ENCODE data around the gene TNK2.

TNK2 gene

GRCh38 chr3:195884691-195885035 lies 23.7 kb downstream of the TNK2 start:
- H3K27ac ChIP-seq (ENCODE audit: insufficient read depth, low read depth, low read length, poor library complexity, severe bottlenecking): no peak overlapping the region
- H3K27me3 ChIP-seq (ENCODE audit: control insufficient read depth, insufficient read depth, low read length, poor library complexity, severe bottlenecking): no peaks in the 10 kb centered on the region
- H3K9me3 ChIP-seq (ENCODE audit: control insufficient read depth, low read length): no peaks in the 10 kb centered on the region
- no peaks in the 10 kb centered on the region for H3K36me3 ChIP-seq (ENCODE audit: control insufficient read depth, insufficient read depth, low read length)
- WGBS, 2 experiments: 94 to 97% methylated on average over 14 of the region's 14 CpGs
- H3K4me3 ChIP-seq (ENCODE audit: insufficient read depth, low read depth, low read length): no peak overlapping the region
- peaks cover 24% of the 10 kb centered on the region for H3K4me1 ChIP-seq (ENCODE audit: control insufficient read depth, insufficient read depth, low read length)

DNA sequence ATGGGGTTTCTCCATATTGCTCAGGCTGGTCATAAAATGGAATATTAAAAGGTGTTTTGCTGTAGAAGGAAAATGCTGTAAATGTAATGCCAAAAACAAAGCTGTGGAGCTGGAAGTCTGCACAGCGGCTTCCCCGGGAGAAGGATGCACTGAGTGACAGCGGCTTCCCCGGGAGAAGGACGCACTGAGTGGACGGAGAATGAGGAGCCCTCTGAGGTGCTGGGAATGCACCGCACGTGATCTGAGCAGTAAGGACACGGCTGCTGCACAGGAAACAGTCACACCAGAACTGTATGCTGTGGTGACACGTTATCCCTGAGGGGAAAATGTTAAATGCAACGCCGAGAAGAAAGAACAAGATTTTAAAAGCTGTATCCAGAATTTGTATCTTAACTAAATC lies 24.6 kb downstream of the TNK2 start:
- peaks cover 15% of the 10 kb centered on the region for H3K4me1 ChIP-seq (ENCODE audit: control insufficient read depth, insufficient read depth, low read length)
- H3K9me3 ChIP-seq (ENCODE audit: control insufficient read depth, low read length): no peaks in the 10 kb centered on the region
- no peak overlapping the region for H3K4me3 ChIP-seq (ENCODE audit: insufficient read depth, low read depth, low read length)
- no peaks in the 10 kb centered on the region for H3K27me3 ChIP-seq (ENCODE audit: control insufficient read depth, insufficient read depth, low read length, poor library complexity, severe bottlenecking)
- H3K36me3 ChIP-seq (ENCODE audit: control insufficient read depth, insufficient read depth, low read length): no peaks in the 10 kb centered on the region
- no peak overlapping the region for H3K27ac ChIP-seq (ENCODE audit: insufficient read depth, low read depth, low read length, poor library complexity, severe bottlenecking)
- 94 to 95% methylated on average over 12 of the region's 12 CpGs for WGBS, 2 experiments

DNA sequence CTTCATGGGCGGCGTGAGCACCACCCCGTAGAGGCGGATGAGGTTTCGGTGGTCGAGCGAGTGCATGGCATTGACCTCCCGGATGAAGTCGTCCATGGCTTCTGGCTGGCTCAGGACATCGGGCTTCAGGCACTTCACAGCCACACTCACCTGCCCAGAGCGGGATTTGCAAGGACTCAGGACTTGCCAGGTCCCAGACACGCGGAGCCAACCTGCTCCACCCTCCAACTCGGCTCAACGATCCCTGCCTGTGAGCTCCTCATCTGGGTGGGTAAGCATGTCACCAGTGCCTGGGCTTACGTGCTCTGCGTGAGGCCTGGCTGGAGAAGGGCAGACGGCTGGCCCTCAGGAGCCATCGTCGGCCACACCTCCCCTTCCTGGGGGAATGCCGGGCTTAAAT lies 25.2 kb downstream of the TNK2 start:
- 95 to 96% methylated on average over 20 to 21 of the region's 21 CpGs for WGBS, 2 experiments
- H3K4me1 ChIP-seq (ENCODE audit: control insufficient read depth, insufficient read depth, low read length): peaks cover 9% of the 10 kb centered on the region
- H3K27ac ChIP-seq (ENCODE audit: insufficient read depth, low read depth, low read length, poor library complexity, severe bottlenecking): no peak overlapping the region
- no peaks in the 10 kb centered on the region for H3K27me3 ChIP-seq (ENCODE audit: control insufficient read depth, insufficient read depth, low read length, poor library complexity, severe bottlenecking)
- H3K36me3 ChIP-seq (ENCODE audit: control insufficient read depth, insufficient read depth, low read length): no peaks in the 10 kb centered on the region
- H3K9me3 ChIP-seq (ENCODE audit: control insufficient read depth, low read length): no peaks in the 10 kb centered on the region
- H3K4me3 ChIP-seq (ENCODE audit: insufficient read depth, low read depth, low read length): no peak overlapping the region

DNA sequence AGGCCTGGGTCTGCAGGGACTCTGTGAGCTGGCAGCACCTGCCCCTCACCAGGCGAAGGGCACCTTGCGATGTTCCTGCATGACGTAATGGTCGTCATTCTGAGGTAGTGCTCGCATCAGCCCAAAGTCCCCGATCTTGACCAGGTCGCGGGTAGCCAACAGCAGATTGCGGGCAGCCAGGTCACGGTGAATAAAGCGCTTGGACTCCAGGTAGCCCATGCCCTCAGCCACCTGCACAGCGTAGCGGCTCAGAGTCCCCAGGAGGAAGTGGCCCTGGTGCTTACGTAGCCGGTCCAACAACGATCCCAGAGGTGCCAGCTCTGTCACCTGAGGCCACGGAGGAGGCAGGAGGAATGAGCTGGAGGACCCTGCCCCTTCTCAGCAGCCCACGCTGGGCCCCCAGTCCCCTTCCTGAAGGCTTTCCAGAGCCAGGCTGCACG lies 26.3 kb downstream of the TNK2 start:
- 96 to 97% methylated on average over 19 of the region's 19 CpGs for WGBS, 2 experiments
- Histone ChIP-seq H3K27ac (ENCODE audit: insufficient read depth, low read depth, low read length, poor library complexity, severe bottlenecking) (no peak overlapping the region), H3K4me1 (ENCODE audit: control insufficient read depth, insufficient read depth, low read length) (peaks cover 9% of the 10 kb centered on the region), H3K27me3 (ENCODE audit: control insufficient read depth, insufficient read depth, low read length, poor library complexity, severe bottlenecking) (no peaks in the 10 kb centered on the region), H3K9me3 (ENCODE audit: control insufficient read depth, low read length) (no peaks in the 10 kb centered on the region), H3K36me3 (ENCODE audit: control insufficient read depth, insufficient read depth, low read length) (no peaks in the 10 kb centered on the region), H3K4me3 (ENCODE audit: insufficient read depth, low read depth, low read length) (no peak overlapping the region)

DNA sequence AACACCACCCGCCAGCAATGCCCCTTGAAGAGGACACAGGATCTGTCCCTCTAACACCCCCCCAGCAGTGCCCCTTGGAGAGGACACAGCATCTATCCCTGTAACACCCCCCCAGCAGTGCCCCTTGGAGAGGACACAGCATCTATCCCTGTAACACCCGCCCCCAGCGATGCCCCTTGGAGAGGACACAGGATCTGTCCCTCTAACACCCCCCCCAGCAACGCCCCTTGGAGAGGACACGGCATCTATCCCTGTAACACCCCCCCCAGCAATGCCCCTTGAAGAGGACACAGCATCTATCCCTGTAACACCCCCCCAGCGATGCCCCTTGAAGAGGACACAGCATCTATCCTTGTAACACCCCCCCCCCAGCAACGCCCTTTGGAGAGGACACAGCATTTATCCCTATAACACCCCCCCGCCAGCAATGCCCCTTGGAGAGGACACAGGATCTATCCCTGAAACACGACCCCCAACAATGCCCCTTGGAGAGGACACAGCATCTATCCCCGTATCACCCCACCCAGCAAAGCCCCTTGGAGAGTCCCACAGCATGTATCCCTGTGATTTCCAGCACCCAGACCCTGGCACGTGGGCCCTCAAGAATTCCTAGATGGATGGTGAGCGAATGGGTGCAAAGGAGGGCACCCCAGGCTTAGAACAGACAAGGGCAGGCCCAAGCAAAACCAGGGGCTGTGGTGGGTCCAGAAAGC lies 26.9 kb downstream of the TNK2 start:
- Histone ChIP-seq H3K36me3 (ENCODE audit: control insufficient read depth, insufficient read depth, low read length) (no peaks in the 10 kb centered on the region), H3K4me3 (ENCODE audit: insufficient read depth, low read depth, low read length) (no peak overlapping the region)

DNA sequence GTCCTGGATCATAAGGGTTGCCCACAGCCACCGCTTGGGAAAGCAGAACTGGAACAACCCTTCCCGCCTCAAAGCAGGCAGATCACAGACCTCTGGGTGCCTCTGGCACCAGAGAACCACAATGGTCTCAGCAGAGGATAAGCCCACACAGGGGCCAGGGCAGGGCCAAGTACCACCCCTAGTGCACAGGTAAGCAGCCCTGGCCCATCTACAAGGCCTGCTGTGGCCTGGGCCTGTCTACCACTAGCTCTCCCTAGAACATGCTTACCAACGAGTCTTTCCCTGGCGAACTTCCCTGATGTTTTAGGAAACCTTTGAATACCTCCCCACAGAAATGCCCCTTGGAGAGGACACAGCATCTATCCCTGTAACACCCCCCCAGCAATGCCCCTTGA lies 28.3 kb downstream of the TNK2 start:
- H3K4me3 ChIP-seq (ENCODE audit: insufficient read depth, low read depth, low read length): no peak overlapping the region
- no peaks in the 10 kb centered on the region for H3K4me1 ChIP-seq (ENCODE audit: control insufficient read depth, insufficient read depth, low read length)
- H3K36me3 ChIP-seq (ENCODE audit: control insufficient read depth, insufficient read depth, low read length): no peaks in the 10 kb centered on the region
- no peak overlapping the region for H3K27ac ChIP-seq (ENCODE audit: insufficient read depth, low read depth, low read length, poor library complexity, severe bottlenecking)
- no peaks in the 10 kb centered on the region for H3K9me3 ChIP-seq (ENCODE audit: control insufficient read depth, low read length)
- WGBS, 2 experiments: 95% methylated on average over 4 of the region's 4 CpGs
- H3K27me3 ChIP-seq (ENCODE audit: control insufficient read depth, insufficient read depth, low read length, poor library complexity, severe bottlenecking): no peaks in the 10 kb centered on the region

More for the DNA sequence above, 26.9 kb downstream of the TNK2 start:
- WGBS, 2 experiments: 89 to 93% methylated on average over 8 to 11 of the region's 12 CpGs
- Histone ChIP-seq H3K4me1 (ENCODE audit: control insufficient read depth, insufficient read depth, low read length) (peaks cover 6% of the 10 kb centered on the region), H3K27ac (ENCODE audit: insufficient read depth, low read depth, low read length, poor library complexity, severe bottlenecking) (no peak overlapping the region), H3K9me3 (ENCODE audit: control insufficient read depth, low read length) (no peaks in the 10 kb centered on the region), H3K27me3 (ENCODE audit: control insufficient read depth, insufficient read depth, low read length, poor library complexity, severe bottlenecking) (no peaks in the 10 kb centered on the region)

GRCh38 chr3:195879416-195880036 lies 28.8 kb downstream of the TNK2 start:
- no peak overlapping the region for H3K27ac ChIP-seq (ENCODE audit: insufficient read depth, low read depth, low read length, poor library complexity, severe bottlenecking)
- no peaks in the 10 kb centered on the region for H3K36me3 ChIP-seq (ENCODE audit: control insufficient read depth, insufficient read depth, low read length)
- H3K27me3 ChIP-seq (ENCODE audit: control insufficient read depth, insufficient read depth, low read length, poor library complexity, severe bottlenecking): no peaks in the 10 kb centered on the region
- no peak overlapping the region for H3K4me3 ChIP-seq (ENCODE audit: insufficient read depth, low read depth, low read length)
- no peaks in the 10 kb centered on the region for H3K4me1 ChIP-seq (ENCODE audit: control insufficient read depth, insufficient read depth, low read length)
- WGBS, 2 experiments: 87 to 89% methylated on average over 16 of the region's 16 CpGs
- no peaks in the 10 kb centered on the region for H3K9me3 ChIP-seq (ENCODE audit: control insufficient read depth, low read length)

GRCh38 chr3:195878424-195879274 lies 29.7 kb downstream of the TNK2 start:
- H3K4me3 ChIP-seq (ENCODE audit: insufficient read depth, low read depth, low read length): no peak overlapping the region
- H3K4me1 ChIP-seq (ENCODE audit: control insufficient read depth, insufficient read depth, low read length): no peaks in the 10 kb centered on the region
- no peak overlapping the region for H3K27ac ChIP-seq (ENCODE audit: insufficient read depth, low read depth, low read length, poor library complexity, severe bottlenecking)
- H3K36me3 ChIP-seq (ENCODE audit: control insufficient read depth, insufficient read depth, low read length): no peaks in the 10 kb centered on the region
- H3K27me3 ChIP-seq (ENCODE audit: control insufficient read depth, insufficient read depth, low read length, poor library complexity, severe bottlenecking): no peaks in the 10 kb centered on the region
- no peaks in the 10 kb centered on the region for H3K9me3 ChIP-seq (ENCODE audit: control insufficient read depth, low read length)
- WGBS, 2 experiments: 93% methylated on average over 30 of the region's 30 CpGs

- Histone ChIP-seq H3K4me1 (ENCODE audit: control insufficient read depth, insufficient read depth, low read length) (no peaks in the 10 kb centered on the region), H3K4me3 (ENCODE audit: insufficient read depth, low read depth, low read length) (no peak overlapping the region), H3K36me3 (ENCODE audit: control insufficient read depth, insufficient read depth, low read length) (no peaks in the 10 kb centered on the region), H3K27ac (ENCODE audit: insufficient read depth, low read depth, low read length, poor library complexity, severe bottlenecking) (no peak overlapping the region), H3K27me3 (ENCODE audit: control insufficient read depth, insufficient read depth, low read length, poor library complexity, severe bottlenecking) (no peaks in the 10 kb centered on the region), H3K9me3 (ENCODE audit: control insufficient read depth, low read length) (no peaks in the 10 kb centered on the region)
- 95% methylated on average over 15 of the region's 15 CpGs for WGBS, 2 experiments
Measured at GRCh38 chr3:195877767-195878423, 30.5 kb downstream of the TNK2 start.
